Stimulated activated naive CD8-positive, alpha-beta T cell treated with anti-CD3 and anti-CD28 coated beads, Interleukin-15, Interleukin-2, amounts not matched to agents 100 U/mL and 50 U/mL, for 24 hours (primary cell): Measurements from ENCODE around the gene TCP11L2.
A peak's percentile ranks its signal among the peaks of the same experiment; 100 is the strongest.
"Not testable (repeated sequence)": the region's sequence is repeated elsewhere in the genome, so short reads cannot be mapped to it uniquely, and the experiment has no call there.

Experiments used
- ATAC-seq: fragments of 150-1000 bp; cut with Tn5 transposase; one replicate; pipeline ENCODE4 v1.10.0; 2021
- DNase-seq: peaks from one replicate; pipeline ENCODE4 v3.0.0; 2021

The TCP11L2 gene

DNA sequence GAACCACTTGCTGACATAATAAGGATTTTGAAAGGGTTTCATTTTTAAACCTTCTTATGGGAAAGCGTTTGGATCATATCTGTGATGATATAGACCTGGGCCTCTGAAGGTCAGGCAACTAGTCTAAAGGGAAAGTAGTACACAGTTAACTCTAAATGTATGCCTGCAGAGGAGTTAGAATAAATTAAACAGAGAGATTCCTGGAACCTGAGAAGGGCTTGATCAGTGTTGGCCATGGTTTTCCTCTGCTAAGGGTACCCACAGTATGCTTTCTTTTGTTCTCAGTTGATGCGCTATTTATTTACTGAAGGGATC is 40.6 kb downstream of the TCP11L2 start:
- no peak for ATAC-seq
- DNase-seq: no peak

DNA sequence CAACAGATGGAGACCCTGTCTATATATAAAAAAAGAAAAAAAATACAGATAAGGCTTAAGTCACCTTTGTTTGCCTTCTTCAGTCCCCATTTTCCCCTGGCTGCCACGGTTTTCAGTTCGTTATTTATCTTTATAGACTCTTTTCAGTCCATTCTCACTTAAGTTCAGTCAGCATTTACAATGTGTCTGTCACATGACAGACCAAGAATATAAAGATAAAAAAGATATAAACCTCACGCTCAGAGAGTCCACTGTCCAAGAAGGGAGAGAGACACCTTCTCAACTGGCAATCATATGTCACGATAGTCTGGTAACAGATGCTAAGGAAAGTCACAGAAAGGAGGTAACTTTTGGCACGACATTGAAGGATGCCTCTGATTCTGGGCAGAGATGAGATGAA is 41.6 kb downstream of the TCP11L2 start:
- no peak for DNase-seq
- no peak for ATAC-seq

DNA sequence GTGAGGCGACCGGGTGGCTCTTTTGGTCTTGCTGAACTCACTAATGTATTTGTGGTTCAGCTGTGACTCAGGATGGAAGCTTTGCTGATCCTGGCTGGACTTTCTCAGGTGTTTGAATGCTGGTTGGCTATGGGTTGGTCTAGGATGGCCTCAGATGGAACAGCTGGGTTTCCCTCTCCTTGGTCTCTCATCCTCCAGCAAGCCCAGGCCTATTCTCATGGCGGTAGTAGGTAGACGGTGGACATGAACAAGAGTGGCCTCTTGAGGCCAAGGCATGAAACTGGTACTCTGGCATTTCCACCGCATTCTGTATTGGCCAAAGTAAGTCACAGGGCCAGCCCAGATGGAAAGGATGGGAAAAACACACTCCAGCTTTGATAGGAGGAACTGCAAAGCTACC is 43.2 kb downstream of the TCP11L2 start:
- no peak for DNase-seq
- ATAC-seq: no peak

DNA sequence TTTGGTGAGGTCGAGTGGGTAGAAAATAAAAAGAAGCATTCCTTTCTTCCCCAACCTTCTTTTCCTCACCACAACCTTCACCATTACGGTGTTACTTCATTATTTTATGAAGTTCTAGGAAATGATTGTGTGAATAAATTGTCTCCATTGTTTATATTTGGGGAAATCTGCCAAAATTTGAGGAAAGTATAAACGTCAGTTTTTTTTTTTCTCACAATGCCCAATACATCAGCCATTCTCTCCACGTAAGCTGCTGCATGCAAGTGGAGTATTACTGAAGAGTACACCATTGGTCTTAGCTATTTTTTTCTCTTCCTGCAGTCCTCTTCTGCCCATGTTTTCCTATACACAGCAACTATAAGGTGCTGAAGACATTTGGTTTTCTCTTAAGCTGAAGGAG is 45.9 kb downstream of the TCP11L2 start:
- ATAC-seq: no peak
- no peak for DNase-seq

DNA sequence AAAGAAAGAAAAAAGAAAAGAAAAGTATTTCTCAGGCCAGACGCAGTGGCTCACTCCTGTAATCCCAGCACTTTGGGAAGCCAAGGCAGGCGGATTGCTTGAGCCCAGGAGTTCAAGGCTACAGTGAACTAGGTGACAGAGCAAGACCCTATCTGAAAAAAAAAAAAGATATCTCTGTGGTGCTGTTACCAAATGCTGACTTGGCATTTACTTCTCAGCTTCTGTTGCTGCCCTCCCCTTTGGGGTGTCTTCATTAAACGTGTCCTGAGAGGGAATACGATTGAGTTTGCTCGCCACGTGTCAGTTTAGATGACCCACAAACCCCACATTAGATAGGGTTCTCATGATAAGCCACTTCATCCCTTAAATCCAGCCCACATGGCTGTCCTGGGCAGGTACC is 50.6 kb downstream of the TCP11L2 start:
- DNase-seq (no peak), ATAC-seq (no peak)

DNA sequence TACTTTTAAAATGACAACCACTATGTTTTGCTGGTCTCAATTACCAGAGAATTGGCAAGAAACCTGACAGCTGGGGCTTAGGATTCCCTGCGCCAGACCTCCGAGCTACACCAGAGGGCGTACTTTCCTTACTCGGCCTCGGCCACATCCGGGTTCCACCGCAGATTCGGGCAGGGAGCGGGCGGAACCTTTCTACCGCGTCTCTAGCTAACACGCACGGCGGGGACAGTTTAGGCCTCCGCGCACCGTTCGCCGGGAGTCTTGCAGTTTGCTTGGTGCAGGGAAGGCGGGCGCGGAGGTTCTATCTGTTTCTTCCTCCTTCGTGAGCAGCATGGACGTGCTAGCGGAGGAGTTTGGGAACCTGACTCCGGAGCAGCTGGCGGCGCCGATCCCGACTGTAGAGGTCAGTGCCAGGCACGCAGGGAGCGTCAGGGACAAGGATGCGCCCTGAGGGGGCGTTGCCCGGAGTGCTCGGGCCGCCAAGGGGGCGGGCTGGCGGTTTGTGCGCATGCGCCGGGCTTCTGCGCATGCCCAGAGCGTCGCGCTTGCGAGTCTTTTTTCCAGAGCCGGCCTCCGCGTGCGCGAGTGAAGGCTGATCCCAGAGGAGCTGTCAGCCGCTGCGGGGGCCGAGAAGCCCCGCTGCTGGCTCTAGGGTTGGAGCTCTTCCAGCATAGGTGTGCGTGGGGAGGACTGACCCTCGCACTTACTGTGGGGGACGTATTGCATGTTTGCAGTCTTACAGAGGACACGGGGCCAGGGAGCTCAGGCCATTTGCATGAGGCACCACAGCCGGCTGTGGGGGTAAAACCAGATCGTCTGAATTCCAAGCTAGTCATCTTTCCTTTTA is 55.2 kb downstream of the TCP11L2 start, which contains the start of gene POLR3B:
POLR3B (plus strand) TSS at position 200 of the 847 bp plus-strand sequence; CDS start at position 332, 132 bp downstream.
- ATAC-seq (peak; percentile 96), DNase-seq (peak; percentile 95)

DNA sequence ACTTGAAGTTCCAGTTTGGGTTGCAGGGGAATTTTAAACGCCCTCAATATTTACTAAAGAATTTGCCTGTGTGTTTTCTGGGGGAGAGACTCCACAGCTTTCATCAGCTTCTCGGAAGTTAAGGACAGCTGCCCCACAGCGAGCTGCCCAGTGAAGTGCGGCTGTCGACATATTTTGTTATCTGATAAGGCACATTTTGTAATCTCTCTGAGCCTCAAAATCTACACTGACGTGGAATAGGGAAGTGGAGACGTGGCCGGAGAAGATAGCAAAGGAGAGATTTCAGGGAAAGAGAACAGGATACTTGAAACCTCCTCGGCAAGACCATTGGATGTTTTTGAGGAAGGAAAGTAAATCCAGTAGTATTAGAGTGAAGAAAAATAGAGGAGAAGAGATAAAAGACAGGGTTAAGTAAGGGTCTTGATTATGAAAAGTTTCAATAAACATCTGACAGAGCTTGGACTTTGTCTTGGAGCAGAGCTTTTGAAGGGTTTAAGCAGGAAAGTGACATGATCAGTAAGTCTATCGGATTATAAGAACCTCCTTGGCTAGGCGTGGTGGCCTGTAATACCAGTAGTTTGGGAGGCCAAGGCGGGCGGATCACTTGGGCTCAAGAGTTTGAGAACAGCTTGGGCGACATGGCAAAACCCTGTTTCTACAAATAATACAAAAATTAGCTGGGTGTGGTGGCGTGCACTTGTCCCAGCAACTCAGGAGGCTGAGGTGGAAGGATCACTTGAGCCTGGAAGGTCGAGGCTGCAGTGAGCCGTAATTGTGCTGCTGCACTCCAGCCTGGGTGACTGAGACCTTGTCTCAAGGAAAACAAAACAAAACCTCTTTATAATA is 56.1 kb downstream of the TCP11L2 start:
- DNase-seq: no peak
- no peak for ATAC-seq

DNA sequence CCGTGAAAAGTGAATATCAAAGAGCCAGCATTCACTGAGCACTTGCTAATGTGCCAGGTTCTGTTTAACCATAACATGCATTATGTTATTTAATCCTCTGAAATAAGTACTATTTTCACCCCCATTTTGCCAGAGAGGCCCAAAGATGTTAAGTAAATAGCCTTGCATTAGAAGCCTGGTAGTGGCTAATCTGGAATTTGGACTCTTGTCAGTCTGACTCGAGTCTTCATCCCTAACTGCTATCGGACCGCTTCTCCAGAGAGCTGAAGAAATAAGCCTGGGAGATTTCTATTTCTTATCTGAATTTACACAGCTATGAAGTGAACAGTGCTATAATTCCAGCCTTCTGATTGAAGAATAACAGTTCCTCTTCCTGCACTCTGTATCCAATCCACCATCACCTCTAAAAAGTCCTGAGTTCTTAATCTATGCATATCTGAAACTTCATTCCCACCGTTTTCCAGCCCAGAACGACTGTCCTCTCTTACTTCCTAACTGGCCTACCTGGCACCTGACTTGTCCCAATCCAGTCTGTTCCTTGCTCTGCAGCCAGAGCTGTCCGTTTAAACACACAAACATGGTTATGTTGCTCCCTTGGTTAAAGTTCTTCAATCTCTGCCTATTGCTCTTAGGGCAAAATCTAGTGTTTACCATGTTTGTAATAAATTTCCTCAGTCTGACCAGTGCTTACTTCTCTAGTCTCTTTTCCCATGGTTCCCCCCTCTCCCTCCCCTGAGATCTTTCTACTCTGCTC is 57.3 kb downstream of the TCP11L2 start:
- ATAC-seq: no peak

DNA sequence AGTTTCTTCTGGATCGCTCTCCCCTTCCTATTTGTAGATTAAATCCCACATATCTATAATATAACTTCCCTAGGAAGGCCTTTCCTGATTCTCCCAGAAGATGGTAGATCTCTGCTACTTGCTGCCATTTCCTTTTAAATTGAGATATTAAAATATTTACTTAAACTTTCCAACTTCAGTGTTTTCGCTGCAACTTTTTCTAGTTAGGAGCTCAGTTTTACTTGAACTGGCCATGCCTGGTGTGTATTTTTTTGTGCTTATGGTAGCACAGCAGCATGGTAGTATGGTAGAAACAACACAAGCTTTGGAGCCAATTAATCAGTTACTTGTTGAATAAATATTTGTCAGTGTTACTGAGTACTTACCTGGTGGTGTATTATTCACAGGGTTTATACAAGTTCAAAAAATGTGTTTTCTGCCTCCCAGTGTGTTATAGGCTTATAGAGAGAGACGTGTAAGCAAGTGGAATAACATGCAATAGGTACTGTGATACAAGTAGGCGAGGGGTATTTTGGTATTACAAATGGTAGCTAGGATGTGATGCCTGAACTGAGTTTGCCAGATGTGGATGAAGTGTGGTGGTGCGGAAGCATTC is 58.0 kb downstream of the TCP11L2 start:
- no peak for DNase-seq
- ATAC-seq: no peak

More for the DNA sequence above, 57.3 kb downstream of the TCP11L2 start:
- DNase-seq: no peak

DNA sequence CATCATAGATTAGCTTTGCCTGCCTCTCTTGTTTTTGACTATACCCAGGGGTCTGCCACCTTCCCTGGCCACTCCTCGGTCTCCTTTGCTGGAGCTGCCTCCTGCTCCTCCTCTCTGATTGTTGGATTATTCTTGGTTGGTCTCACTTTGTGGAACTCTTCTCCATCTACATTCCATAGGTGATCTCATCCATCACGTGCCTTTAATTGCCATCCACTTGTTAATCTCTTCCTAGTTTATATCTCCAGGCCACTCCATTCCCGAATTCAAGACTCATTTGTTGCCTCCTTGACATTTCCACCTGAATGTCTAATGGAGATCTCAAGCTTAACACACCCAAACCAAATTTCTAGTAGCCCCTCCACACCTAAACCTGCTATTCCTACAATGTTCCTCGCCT is 60.4 kb downstream of the TCP11L2 start:
- ATAC-seq: no peak
- DNase-seq: no peak

DNA sequence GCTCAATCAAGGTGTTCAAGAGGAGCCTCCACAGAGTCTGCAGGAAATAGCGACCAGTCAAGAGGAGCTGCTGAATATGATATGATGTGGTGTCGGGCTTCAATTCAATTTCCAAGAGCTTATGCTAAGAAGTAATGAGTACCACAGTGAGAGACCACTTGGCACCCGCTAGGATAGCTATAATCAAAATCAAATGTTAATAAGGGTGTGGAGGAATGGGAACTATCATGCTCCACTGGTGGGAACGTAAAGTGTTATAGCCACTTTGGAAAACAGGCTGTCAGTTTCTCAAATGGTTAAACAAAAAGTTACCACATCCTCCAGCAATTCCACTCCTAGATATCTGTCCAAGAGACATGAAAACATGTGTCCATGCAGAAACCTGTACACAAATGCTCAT is 61.7 kb downstream of the TCP11L2 start:
- ATAC-seq: no peak
- no peak for DNase-seq

DNA sequence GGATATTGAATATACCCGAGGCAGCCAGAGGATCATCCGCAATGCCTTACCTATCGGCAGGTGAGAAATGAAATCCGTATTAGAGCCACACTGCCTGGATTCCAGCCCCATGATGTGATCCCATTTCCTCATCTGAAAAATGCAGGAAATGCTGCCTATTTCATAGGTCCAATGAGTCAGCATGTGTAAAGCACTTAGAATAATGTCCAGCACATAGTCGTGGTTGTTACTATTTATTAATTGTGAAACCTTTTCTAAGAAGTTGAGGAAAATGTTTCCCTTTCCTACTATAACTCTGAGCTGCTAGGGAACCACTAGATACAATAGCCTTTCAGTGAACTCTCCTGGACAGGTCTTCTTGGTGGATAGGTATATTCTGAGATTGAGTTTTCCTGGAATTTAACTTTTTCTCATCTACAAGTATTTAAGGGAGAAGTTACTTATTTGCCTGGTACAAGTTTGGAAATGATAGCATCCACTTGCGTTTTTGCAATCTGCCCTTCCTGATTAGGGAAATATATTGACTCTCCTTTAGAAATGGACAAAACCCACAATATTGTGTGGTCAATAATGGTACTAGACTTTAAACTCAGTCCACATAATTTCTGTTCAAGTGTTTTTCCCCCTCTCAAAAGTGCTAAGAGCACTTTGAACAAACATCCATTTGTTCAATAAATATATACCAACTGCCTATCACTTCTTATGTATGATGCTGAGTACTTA is 67.3 kb downstream of the TCP11L2 start:
- DNase-seq: no peak
- no peak for ATAC-seq

DNA sequence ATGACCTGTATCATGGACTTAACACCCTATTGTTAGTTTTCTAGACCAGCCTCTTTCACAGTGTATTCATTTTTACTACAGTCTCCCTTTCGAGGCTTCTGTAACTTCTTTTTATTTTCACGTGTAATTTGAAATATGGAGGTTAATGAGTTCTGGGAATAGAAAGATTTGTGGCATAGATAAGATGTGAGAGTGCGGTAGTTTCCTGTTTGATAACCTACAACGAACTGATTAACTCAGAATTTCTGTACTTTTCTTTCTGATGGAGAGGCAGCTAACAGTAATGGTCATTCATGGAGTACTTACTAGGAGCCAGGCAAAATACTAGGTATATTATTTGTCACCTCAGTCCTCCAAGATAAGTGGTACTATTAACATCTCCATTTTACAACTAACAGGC is 76.3 kb downstream of the TCP11L2 start:
- no peak for ATAC-seq

DNA sequence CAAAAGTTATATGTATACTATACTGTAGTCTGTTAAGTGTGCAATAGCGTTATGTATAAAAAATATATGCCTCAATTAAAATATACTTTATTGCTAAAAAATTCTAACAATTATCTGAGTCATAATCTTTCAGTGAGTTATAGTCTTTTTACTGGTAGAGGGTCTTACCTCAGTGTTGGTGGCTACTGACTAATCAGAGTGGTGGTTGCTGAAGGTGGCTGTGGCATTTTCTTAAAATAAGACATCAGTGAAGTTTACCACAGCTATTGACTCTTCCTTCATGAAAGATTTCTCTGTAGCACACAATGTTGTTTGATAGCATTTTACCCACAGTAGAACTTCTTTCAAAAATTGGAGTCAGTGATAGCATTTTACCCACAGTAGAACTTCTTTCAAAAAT is 78.4 kb downstream of the TCP11L2 start:
- DNase-seq (no peak), ATAC-seq (no peak)

More for the DNA sequence above, 76.3 kb downstream of the TCP11L2 start:
- no peak for DNase-seq

DNA sequence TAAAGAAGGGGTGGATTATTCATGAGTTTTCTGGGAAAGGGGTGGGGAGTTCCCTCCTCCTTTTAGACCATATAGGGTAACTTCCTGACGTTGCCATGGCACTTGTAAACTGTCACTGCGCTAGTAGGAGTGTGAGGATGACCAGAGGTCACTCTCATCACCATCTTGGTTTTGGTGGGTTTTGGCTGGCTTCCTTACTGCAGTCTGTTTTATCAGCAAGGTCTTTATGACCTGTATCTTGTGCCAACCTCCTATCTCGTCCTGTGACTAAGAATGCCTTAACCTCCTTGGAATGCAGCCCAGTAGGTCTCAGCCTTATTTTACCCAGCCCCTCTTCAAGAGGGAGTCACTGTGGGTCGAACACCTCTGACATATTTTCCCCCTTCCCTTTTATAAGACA is 79.3 kb downstream of the TCP11L2 start:
- not testable (repeated sequence) for DNase-seq

DNA sequence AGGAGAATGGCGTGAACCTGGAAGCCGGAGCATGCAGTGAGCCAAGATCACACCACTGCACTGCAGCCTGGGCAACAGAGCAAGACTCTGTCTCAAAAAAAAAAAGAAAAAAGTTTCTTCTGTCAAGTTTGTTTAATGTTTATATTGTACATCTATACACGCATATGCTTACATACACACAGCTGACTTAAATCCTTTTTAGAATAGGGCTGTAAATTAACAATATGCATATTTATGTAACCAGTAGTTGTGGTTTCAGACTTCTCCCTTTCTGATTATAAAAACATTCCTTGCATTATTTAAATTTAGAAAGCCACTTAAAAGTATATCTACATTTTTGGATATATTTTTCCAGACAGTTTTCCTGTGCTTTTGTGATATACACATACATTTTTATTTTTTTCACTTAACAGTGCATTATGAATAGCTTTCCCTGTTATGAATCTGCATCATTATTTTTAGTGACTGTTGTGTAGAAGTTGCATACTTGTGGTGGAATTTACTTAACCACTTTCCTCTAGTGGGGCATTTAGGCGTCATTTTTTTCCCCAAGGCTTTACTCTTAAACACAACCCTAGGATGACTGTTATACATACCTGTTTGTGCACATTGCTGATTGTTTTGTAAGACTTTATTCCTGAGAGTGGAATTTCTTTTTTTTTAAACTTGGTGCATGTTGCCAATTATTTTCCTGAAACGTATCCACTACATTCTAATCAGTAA is 84.4 kb downstream of the TCP11L2 start:
- no peak for ATAC-seq
- no peak for DNase-seq

More for the DNA sequence above, 79.3 kb downstream of the TCP11L2 start:
- ATAC-seq: not testable (repeated sequence)

DNA sequence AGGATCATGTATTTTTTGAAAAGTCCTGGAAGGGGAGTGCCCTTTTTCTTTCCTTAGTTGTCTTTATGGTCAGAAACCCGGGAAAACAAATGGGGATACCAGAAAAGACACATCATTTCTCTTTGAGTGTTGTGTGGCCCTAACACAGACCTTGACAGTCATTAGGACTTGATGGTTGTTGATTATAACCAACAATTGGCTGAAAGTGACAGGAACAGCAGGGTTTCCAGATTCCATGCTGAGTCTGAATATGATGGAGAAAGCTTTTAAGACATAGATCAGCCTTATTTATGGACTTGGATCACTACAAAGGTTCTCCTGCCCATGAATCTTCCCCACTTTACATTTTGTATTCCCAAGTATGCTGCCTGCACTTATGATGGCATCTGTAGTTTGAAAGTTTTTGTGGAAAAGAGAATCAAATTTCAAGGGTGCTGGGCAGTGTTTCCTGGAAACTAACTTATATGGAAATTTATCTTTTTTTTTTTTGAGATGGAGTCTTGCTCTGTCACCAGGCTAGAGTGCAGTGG is 85.4 kb downstream of the TCP11L2 start:
- no peak for DNase-seq
- no peak for ATAC-seq

DNA sequence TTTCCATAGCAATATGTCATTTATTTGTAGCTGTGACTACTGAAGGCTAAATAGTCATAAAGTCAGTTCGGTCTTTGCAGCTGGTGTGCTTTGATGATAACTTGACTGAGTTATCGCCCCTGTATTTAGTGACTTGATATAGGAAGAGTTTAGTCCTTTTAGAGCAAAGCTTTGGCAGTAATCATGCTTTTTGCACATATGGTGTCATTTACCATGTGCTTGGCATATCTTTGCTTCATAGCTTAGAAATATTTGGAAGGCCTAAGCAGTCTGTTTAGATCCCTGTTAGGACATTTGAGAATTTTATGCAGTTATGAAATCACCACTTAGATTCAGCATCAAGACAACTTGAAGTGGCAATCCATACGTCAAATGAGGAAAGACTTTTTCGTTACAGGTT is 86.6 kb downstream of the TCP11L2 start:
- ATAC-seq: no peak
- no peak for DNase-seq

DNA sequence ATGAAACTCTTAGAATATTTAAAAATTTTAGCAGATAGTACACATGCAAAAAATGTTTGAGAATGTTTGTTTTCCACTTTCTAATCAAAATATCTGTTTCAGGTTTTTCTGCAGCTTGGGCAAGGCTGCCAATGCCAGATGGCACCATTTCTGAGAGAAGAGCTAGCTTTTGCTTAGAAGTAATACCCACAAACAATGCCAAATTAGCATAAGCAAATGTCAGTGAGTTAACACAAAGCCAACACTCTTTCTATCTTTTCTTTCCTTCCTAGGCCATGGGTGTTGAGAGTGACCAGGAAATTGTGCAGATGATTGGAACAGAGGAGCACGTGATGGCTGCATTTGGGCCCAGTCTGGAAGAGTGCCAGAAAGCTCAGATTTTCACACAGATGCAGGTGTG is 90.2 kb downstream of the TCP11L2 start:
- ATAC-seq: no peak
- DNase-seq: no peak
